GM18511 (cell line): Measurements from ENCODE around the gene PEDS1.
A peak's percentile ranks its signal among the peaks of the same experiment; 100 is the strongest.
"Not testable (repeated sequence)": the region's sequence is repeated elsewhere in the genome, so short reads cannot be mapped to it uniquely, and the experiment has no call there.

Source experiments
- ATAC-seq: cut with Tn5 transposase; IDR thresholded peaks from one replicate; pipeline ENCODE4 v1.9.1; 2021; ENCODE audit warnings: mild to moderate bottlenecking, moderate library complexity; ENCODE audit not compliant: unreplicated experiment

PEDS1 gene

DNA sequence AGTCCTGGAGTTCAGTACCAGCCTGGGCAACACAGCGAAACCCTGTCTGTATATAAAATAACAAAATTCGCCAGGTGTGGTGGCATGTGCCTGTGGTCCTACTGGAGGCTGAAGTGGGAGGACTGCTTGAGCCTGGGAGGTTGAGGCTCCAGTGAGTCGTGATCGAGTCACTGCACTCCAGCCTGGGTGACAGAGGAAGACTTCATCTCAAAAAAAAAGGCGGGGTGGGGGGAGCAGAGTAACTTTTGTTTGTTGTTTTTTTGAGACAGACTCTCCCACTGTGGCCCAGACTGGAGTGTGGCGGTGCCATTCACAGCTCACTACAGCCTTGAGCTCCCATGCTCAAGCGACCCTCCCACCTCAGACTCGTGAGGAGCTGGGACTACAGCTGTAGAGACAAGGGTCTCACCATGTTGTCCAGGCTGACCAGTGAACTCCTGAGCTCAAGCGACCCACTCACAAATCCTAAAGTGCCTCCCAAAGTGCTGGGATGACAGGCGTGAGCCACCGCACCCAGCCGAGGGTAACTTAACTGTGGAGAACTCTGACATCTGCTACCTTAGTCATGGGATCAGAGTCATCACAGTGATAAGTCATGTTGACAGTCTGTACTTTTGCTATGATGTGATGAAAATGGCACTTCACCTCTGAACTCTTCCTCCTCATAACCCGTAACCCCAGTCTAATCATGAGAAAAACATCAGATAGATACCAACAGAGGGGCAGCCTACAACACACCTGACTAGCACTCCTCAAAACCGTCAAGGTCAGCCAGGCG, 16.5 kb downstream of the PEDS1 start:
- ATAC-seq = no peak

DNA sequence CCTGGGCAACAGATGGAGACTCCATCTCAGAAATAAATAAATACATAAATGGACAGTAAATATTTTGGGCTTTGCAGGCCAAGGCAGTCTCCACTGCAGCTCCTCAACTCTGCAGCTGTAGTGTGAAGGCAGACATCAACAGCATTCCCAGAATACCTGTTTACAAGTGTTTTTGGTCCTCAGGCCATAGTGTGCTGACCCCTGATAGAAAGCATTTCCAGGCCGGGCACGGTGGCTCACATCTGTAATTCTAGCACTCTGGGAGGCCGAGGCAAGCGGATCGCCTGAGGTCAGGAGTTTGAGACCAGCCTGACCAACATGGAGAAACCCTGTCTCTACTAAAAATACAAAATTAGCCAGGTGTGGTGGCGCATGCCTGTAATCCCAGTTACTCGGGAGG, 18.4 kb downstream of the PEDS1 start:
- not testable (repeated sequence) for ATAC-seq

DNA sequence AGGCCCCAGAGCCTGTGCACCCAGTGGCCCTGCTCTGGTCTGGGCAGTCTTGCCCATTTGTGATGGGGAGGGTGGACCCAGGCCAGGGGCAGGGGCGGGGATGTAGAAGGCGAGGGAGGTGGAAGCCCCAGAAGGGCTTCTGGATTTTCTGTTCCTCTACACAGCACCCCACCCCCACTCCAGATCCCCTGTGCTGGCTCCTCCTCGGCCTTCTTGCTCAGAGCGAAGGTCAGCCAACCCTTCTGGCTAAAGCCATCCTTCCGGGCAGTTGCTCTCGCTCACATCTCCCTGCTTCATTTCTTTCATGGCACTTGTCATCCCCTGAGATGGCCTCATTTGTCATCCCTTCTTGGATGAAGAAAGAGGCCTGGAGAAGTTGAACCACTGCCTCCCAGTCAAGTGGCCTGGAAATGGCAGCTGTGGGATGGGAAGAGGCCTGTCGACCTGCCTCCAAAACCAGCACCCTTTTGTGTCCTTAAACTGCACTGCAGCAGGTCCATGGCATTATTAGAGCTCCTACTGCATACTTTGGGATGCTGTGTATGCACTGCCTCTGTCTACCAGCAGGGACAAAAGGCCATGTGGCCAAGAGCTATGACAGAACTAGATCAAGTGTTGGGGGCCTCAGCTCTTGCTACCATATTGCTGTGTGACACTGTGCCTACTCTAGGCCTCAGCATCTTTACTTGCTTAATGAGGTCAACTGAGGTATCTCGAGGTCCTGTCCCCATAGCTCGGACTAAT, 19.9 kb downstream of the PEDS1 start:
- ATAC-seq = no peak

DNA sequence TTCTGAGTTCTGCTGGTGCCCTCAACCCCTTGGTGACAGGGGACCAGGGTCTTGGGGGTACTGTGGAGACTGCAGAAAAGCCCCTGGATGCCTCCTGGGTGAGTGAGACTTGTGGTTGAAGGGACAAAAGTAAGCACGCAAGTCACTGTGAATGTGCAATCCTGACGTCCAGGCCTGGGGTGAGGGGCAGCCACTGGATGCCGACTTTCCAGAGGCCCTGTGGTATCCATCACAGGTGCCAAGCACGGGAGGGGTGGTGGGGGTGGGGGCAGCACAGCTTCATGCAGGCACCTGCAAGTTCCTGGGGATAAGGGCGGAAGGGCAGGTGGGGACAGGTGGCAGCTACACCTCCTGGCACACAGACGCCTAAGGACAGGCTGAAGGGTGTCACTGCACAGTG, 20.5 kb downstream of the PEDS1 start:
- ATAC-seq = no peak

DNA sequence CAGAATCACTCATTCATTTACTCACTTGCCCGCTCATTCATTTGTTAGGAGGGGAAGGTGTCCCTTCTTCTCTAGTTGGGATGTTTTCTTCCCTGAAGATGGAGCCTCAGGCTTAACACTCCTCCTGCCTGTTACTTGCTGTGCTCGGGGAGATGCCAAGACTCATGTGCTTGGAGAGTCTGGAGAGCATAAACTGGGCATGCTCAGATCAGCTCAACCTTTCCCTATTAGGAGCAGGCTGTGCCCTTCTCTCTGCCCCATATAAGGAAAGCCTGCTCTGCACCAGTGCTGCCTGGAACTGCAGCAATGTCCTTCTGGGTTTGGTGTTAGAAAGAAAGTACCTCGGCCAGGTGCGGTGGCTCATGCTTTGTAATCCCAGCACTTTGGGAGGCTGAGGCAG, 22.5 kb downstream of the PEDS1 start:
- ATAC-seq = no peak

DNA sequence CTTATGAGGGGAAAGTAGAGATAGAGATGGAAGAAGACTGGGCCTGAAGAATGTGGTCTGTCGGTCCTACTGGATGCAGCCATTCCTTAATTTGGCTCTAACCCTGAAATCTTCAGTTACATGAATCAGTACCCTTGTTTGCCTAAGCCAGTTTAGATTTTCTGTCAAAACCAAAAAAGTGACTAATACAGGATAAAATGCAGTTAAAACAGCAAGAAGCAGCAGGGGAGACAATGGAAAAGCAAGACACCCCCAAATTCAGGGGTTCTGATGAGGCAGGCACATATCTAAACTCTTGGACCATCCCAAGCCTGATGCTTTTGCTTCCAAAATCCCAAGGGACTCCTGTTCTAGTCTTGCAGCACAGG, 23.2 kb downstream of the PEDS1 start:
- no peak for ATAC-seq

DNA sequence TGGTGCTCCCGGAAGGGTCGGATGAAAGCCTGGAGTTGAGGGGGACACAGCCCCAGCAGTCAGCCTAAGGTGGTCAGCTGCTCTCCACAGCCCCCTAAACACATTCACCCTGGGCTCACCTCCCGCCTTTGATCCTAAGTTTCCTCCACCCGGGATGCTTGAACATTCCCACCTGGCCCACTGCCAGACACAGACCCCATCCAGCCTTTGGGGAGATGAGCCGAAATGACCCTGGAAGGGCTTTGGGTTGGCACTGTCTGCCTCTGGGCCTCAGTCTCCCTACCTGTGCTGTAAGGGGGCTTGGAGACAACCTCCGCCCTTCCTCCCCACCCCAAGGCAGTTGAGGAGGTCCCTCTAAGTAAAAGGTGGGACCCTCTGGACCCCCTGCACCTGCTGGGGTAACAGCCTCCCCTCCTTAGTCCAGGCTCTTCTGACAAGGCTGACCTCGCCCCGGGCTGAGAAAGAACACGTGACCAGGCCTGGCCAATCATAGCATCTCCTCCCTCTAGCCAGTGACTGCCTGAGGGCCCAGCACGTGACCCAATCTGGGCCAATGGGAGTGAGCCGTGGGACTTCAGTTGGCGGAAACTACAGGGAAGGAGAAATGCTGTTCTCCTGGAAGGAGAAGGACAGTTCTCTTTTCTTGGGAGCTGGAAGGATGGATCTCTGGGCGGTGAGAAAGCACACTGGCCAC, 23.7 kb downstream of the PEDS1 start:
- ATAC-seq = no peak

DNA sequence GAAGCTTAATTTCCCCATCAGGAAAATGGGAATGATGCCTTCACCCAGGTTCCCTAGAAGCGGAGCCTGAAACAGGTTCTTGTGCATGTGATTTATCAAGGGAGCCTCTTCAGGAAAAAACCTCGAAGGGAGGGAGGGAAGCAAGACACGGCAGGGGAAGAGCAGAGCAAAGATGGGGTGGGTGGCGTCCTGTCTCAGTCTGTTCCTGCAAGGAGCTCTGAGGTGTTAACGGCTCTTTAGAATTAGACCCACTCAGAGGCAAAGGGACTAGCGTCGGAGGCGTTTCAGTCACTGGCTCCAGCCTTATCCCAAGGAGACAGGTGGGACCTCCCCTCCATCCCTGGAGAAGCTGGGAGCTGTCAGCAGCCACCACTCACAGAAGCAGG, 25.0 kb downstream of the PEDS1 start:
- ATAC-seq = no peak

DNA sequence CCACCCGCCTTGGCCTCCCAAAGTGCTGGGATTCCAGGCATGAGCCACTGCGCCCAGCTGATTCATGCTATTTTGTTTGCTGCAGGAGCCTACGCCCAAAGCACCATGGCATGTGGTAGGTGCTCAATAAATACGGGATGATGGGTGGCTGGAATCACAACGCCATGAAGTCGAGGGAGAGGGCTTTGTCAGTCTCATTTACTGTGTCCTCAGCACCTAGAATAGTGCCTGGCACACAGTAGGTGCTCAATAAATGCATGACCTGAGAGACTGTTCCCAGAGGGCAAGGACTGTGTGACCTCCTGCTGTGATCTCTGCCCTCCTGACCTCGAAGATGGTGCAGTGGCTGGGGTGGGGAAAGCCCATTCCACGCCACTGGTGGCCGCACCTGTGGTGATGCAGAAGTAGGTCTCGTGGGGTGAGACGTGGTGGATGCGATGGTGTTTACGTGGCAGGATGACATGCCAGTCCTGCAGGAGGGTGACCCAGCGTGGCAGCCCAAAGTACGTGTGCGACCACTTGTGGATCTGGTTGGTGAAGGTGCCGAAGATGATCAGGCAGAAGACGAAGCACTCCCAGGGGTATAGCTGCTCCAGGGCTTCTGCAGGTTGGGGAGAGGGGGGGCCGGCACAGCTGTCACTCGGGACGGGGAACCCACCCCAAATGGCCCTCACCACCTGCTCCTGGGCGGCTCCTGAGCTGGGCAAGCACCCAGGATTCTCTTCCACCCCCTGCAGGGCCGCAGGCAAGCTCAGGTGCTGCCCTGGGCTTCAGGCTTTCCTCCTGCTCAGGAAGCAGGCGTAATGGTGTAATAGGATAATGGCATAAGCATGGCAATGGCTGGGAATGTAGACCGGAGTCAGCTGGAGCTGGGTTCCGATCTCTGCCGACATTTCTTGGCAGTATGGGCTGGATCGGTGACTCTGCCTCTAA, 25.7 kb downstream of the PEDS1 start:
- no peak for ATAC-seq

DNA sequence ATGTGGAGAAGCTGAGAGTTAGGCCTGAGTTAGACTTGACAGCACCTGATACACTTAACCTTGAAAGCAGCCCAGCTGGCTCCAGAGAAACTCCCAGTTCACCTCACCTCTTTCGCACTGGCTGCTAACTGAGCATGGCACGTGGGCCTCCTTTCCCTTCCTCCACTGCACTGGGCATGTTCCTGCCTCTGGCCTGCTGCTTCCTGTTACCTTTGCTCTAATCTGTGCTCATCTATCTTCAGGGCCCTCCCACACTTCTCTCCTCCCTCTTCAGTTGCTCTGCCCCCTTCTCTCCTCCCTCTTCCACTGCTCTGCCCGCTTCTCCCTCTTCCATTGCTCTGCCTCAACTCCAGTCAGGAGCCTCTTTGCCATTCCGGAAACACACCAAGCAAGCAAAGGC, 26.9 kb downstream of the PEDS1 start:
- ATAC-seq = no peak

DNA sequence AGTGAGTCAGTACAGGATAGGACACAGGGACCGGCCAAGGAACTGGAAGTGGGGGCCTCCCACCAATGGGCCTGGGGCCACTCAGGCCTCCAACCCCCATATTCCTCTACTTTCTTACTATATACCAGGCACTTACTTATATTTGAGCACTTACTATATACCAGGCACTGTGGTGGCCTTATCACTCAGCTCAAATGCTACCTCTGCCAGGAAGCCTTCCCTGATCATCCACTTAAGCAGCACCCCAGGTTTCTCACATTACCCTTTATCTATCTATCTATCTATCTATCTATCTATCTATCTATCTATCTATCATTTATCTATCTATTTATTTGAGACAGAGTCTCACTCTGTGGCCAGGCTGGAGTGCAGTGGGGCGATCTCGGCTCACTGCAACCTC, 28.2 kb downstream of the PEDS1 start:
- ATAC-seq = no peak

DNA sequence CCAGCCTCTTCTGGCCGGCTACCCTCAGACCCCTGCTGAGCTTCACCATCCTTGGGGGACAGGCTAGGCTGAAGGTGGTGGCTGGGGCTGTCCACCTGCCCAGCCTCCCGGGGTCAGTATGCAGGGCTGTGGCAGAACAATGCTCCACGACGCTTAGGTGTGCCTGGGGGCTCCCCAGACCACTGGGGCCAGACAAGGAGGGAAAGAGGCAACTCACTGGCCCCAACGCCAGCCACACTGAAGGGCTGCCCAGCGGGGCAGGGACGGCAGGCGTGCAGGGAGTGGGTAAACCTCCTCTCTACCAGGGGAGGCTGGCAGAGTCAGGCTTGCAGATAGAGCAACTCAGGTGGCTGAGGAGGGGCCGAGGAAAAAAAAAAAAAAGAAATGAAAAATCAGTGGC, 29.0 kb downstream of the PEDS1 start:
- no peak for ATAC-seq

DNA sequence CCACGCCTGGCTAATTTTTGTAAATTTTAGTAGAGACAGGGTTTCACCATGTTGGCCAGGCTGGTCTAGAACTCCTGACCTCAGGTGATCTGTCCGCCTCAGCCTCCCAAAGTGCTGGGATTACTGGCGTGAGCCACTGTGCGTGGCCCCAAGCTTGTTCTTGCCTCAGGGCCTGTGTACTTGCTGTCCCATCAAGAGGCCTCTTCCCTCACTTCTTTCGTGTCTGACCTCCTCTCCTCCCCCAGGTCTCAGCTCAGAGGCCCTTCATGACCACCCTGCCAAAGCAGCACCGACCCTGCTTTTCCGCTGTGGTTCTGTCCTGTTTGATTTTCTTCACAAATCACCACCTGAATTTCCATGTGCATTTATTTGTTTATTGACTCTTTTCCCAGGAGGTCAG, 30.1 kb downstream of the PEDS1 start:
- no peak for ATAC-seq

DNA sequence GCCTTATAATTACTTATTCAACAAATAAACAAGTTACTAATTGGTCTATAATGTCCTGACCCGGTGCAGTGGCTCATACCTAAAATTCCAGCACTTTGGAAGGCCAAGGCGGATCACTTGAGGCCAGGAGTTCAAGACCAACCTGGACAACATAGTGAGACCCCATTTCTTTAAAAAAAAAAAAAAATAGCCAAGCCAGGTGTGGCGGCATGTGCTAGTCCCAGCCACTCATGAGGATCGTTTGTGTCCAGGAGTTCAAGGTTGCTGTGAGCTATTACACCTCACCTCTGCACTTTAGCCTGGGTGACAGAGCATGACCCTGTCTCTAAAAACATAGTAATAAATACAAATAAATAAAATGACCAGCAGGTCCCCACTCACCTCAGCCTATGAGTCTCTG, 30.8 kb downstream of the PEDS1 start:
- ATAC-seq = no peak

DNA sequence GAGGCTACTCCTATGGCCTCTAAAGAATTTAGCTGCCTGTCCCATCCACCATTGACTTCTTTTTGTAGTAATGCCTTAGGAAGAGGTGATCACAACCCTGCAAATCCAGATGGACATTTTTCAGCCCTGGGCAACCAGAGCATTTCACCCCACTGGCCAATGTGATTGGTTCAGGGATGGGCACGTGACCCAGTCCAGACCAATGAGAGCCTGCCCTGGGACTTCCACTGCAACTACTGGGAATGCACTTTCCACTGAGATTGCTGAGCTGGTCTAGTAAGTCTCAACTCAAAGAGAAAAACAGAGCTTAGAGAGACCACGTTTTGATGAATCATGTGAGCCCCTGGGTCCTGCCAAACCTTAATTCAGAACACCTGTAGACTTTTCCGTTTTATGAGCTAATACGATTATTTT, 31.7 kb downstream of the PEDS1 start:
- ATAC-seq = no peak

DNA sequence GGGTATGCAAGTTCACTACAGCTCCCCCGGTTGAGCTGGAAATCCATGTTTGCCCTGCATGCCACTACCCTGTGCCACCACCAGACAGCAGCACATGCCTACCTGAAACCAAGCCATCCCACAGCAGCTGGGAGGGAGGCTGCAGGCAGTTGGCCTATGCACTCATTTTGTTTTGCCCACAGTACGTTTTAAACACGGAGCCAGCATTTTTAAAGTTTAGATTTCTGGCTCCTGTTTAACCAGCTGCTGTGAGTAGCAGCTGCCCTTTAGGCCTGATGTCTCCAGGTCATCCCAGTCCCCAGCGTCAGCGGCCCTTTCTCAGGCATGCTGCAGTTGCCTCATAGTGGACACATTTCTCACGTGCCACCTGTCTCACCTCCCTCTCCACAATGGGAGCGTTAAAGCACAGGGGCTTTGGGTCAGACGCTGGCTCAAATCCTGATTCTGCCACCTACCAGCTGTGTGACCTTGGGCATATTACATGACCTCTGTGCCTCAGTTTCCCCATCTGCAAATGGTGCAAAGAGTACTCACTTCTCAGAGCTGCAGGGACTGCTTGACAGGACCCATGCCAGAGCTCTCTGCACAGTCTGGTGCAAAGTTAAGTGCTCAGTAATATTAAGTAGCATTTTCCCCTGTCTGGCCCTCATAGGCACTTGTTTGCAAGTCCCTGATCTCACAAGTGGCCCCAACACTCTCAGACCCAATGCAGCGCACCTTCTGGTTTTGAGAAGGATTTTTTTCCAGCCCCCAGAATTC, 32.4 kb downstream of the PEDS1 start:
- no peak for ATAC-seq

DNA sequence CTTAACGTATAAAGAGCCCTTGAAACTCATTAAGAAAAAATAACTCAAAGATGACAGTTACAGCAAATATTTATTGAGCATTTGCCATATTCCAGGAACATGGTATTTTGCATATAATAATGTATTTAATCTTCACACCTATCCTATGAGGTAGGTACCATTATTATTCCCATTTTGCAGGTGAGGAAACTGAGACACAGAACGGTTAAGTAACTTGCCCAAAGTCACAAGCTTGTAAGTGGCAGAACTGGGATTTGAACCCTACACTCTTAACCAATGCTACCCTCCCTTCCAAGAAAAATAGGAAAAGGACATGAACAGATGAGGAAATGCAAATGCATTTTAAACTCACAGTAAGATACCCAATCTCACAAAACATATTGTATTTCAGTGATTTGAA, 35.3 kb downstream of the PEDS1 start:
- ATAC-seq = no peak

DNA sequence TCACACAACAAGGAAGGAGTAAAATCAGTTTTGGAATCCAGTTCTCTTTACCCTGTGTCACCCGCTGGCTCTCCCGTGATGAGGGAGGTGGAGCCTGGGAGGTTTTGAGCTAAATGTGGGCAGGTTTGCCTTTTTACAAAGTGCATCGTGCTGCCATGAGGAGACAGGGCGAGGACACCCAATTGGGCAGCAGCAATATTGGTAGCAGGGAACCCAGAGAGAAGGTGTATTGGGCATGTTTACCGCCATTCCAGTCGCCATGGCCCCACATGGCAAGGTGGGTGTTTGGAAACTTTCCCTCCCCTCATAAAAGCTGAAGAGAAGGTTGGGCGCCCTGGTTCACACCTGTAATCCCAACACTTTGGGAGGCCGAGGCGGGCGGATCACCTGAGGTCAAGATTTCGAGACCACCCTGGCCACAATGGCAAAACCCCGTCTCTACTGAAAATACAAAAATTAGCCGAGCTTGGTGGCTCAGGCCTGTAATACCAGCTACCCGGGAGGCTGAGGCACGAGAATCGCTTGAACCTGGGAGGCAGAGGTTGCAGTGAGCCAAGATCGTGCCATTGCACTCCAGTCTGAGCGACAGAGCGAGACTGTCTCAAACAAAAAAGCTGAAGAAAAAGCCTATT, 37.0 kb downstream of the PEDS1 start:
- no peak for ATAC-seq

DNA sequence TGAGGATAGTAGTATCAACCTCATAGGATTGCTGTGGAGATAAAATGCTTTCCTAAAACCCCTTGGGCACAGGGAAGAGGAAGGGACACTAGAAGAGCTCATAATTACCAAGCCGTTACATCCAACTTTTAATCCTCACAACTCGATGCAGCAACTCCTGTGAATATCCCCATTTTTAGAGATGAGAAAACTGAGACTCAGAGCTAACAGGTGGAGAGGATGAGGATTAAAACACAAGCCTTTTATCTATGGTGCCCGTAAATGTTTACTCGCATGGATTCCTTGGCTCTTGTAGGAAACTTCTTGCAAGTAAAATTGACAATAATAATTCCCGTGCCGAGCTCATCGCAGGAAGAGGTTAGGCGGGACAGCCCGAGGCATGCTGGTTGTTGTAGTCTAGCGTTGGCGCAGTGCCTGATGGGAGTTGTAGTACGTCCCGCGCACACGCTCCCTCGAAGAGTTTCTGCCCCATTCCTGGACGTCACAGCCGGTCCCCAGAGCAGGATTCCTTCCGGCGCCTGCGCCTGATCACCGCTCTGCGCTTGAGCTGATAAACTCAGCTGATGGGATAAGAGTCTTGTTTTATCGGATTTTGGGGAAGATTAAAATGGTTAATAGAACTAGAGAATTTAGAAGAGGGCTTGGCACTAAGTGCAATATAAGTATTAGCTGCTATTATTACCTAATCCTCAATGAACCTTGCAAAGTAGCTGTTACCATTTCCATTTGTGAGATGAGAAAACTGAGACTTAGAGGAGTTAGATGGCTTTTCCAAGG, 37.7 kb downstream of the PEDS1 start:
- ATAC-seq = peak; percentile 73
